Stimulated activated CD4-positive, alpha-beta T cell treated with anti-CD3 and anti-CD28 coated beads, Interleukin-12 subunit alpha, Interleukin-12 subunit beta, amount 100 ng/mL, for 4 hours (primary cell): ENCODE data around the gene HLCS.

ENCODE experiments used
- DNase-seq: peaks from one replicate; pipeline ENCODE4 v3.0.0-alpha.2; 2020

HLCS gene

GRCh38 chr21:36735724-36736320, 230.6 kb downstream of the HLCS start:
- no peak for DNase-seq

- no peak for DNase-seq
Observed at GRCh38 chr21:36735201-36735515, 231.3 kb downstream of the HLCS start.

DNA sequence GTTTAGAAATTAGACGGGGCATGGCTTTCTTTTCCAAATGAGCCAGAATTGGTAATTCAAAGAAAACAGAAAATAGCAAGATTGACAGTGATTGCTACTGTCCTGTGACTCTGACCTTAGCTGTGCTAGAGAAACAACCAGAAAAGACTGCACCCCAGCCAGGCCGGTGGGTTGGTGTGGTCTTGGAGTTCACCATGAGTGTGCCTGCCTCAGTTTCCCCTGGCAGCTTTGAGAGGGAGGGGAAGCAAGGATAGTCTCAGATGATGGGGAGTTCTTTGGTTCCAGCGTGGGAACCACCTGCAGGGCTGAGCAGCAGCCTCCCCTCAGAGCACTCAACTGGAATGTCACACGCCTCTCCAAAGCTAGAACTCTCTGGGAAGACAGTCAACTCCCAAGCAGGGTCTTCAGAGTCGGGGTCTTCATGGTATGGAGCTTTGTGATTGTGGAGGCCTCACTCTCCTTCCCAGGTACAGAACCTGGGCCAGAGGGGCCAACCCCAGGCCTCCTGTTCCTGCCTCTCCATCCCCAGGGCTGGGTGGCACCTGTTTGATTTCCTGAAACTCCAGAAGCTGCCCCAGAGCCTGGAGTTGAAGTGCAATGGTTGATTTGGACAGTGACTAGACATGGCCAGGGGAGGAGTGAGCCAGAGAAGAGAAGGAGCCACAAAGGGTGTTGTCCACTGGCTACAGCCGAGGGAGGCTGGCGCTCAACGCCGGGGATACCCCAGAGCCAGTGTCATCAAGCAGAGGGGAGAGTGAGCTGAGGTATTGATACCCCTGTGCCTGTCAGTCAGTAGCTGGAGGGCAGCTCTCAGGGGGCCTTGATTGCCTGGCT, 231.9 kb downstream of the HLCS start:
- DNase-seq, result no peak

GRCh38 chr21:36733857-36734256, 232.6 kb downstream of the HLCS start:
- DNase-seq, result no peak

GRCh38 chr21:36732761-36733160, 233.7 kb downstream of the HLCS start:
- no peak for DNase-seq

- no peak for DNase-seq
Observed at GRCh38 chr21:36732217-36732616, 234.3 kb downstream of the HLCS start.

DNA sequence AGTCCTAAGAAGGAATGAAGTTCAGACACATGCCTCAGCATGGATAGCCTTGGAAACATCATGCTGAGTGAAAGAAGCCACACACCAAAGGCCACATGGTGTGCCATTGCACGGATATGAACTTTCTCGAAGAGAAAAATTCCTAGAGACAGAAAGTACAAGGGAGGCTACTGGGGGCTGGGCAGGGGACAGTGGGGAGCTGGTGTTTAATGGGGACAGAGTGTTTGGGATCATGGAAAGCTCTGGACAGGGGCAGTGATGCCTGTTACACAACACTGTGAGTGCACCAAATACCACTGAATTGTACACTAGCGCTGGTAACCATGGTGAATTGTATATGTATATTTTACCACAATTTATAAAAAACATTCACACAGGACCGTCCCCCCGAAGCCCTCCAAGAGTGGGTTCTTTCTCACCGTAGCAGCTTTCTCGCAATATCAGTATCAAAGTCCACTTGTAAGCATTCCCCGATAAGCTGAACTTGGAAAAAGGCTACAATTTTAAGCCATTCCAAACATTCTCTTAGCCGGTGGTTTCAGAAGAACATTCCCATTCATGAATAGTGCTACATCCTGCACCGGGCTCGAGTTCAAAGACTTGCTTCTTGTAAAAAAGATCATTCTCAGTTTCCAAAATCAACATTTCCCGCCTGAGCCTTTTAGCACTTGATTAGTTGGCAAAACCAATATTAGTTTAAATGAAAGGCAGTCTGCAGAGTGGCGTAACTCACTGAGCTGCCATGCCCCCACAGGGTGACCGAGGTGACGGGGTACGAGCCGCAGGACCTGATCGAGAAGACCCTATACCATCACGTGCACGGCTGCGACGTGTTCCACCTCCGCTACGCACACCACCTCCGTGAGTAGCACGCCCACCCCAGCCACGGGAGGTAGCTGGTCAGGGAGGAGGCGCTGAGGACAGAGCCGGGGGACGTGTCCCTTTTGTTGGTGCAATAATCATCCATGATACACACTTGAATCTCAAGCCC, 235.9 kb downstream of the HLCS start:
- DNase-seq, result no peak

DNA sequence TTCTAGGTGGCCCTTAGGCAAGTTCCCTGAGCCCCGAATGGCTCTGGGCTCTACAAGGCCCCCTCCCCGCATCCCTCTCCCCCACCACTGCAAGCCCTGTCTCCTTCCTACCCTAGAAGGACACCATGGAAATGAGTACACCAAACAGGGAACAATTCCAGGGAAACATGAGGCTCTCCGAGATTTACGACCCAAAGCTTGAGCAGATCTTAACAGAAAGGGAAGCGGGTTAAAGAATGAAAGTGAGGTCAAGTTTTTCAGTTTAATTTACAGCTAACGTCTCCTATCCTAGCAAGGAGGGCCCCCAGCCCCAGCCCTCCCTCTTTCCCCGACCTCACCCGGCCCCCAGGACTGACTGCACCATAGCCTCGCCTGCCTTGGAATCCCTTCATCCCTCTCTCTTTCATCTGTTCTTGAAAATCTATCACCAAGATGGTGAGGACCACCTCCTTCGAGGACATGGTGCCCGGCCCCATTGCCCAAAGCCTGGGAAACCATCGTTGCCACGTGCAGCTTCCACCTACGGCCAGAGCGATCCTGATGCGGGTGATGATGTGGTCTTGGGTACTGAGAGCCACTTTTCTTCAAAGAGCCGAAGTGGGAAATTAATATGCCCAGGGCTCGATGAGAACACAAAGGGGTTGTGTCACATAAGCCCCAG, 237.0 kb downstream of the HLCS start:
- DNase-seq, result no peak

- DNase-seq, result no peak
Observed at GRCh38 chr21:36728371-36729111, 237.9 kb downstream of the HLCS start.

DNA sequence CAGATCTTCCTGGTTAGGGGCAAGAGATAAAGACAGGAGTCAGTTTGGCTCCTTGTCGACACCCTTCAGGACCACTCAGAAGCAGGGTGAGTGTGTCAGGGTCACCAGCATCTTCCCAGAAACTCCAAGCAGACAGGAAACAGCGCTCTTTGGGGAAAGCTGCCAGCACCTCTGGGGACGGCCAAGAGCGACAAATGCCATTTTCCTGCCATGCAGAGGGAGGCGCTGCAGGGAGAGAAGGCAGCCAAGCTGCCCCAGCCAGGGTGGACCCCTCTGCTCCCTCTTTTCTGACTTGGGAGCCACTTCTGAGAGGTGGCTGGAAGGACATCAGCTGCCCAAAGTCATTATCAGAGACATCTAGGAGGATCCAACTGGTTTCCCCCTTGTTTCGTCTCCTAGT, 238.6 kb downstream of the HLCS start:
- DNase-seq, result no peak

GRCh38 chr21:36725793-36726386, 240.6 kb downstream of the HLCS start:
- no peak for DNase-seq

DNA sequence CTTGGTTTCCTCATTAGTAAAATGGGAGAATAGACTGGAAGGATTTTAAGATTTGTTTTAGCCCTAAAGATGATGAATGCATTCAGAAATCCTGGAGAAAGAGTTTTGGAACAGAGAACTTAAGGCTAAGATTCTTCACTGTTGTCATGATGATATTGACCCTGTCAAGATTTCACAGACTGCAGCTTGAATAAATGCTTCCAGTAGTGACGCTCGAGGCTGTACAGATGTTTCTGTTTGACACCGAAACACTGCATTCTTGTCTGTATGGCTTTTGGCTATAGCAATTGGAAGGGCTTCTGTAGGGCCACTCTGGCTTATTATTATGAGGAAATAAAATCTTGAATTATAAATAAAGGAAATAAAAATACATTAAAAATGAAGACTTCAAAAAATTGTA, 241.8 kb downstream of the HLCS start:
- no peak for DNase-seq

DNA sequence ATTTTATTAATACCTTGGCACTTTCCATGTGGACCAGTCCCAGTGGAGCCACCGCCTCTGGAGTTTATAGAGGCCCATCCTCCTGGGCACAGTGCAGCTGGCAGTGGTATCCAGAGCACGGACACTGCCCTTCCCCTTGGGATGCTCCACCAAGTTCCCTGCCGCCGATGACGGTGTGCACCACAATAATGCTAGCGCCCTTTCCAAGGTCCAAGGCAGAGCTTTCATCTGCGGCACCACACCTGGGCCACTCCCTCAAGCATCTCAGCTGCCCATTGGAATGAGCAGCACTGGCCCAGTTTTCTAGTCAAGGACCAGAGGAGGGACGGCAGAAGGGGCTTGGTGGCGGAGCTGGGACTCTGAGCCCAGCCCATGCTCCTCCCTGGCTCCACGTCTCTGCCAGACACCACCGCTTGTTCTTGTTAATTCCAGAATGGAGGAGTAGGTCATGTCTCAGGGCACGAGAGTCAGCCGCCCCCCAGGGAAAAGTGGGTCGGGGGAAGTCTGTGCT, 243.0 kb downstream of the HLCS start:
- no peak for DNase-seq

DNA sequence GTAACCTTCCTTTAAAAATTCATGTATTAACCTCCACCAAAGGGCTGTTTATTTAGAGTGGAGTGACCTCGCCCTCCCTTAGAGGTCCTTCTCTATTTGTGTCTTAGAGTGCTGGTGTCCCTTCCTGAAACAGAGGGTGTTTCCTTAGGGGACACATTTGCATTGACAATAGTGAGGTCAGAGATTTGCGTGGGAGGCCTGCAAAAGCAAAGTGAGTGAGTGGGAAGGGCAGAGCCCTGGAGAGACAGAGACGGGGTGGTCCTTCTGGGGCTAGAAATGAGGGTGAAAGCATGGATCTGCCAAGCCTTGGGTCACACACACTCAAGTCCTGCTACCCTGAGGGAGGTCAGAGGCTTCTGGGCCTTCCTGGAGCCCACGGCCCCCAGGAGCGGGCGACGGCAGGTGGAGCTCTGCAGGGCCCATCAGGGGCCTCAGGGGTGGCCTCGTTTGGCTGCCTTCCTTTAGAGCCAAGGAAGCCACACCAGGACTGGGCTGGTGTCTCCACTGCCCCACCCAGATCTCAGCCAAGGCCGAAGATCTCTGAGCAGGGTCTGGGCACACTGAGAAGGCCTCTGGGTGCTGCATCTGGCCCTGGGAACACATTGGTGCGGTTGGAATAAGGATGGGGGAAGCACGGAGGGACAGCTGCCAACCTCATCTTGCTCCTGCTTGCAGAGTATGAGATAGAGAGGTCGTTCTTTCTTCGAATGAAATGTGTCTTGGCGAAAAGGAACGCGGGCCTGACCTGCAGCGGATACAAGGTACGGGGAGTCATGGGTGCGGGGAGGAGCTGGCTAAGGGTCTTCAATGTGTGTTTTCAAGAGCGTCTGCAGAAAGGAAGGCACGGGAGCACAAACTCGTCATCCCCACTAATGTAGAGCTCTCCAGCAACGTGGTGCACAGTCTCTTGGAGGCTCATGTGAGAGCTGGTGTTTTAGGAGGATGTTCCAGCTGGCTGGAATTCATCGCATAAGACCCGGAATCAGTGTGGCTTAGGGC, 243.8 kb downstream of the HLCS start:
- DNase-seq, result no peak

DNA sequence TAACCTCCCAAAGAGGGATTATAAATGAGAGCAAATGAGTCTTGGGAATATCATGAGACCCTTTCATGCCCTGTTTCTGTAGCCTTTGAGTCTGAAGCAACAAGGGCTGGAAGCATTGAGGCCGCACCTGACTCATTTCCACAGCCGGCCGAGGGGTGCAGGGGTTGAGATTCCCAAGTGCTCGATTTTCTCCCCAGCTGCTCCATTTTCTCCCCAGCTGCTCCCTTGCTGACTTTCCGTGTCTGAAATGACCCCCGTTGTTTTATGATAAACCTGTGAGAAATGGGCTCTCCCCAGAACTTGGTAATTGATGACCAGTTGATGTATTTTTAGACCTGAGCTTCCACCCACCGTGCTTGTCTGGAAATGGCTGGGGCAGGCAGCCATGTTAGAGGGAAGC, 244.7 kb downstream of the HLCS start:
- DNase-seq, result no peak

GRCh38 chr21:36719614-36720013, 246.9 kb downstream of the HLCS start:
- no peak for DNase-seq

DNA sequence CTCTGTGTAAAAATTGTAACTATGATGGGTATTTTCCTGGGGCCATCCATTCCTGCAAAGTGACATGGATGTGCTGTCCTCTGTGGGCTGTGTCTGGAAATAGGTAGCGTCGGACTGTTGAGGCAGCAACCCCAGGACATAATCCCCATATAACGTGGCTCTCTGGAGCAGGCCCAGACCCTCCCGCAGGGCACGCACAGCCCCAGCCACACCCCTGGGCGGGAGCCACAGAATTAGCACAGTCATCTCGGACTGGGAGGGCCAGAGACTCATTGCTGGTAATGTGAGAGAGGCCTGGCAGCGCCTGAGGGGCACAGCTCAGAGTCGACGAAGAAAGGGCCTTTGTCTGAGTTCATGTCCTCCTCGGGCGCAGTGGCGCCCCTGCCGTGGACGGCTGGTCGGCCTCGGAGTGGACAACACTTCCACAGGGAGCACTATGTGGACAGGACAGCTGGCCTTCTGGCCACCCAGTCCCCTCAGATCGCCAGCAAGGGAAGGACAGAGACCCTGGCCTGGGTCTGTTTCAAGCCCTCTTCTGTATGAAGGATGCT, 247.4 kb downstream of the HLCS start:
- no peak for DNase-seq

- no peak for DNase-seq
Observed at GRCh38 chr21:36717976-36718375, 248.5 kb downstream of the HLCS start.

- no peak for DNase-seq
Observed at GRCh38 chr21:36716836-36717235, 249.6 kb downstream of the HLCS start.

- no peak for DNase-seq
Observed at GRCh38 chr21:36716387-36716786, 250.1 kb downstream of the HLCS start.
